ENCODE data around the gene TMEM150C.
"Not testable (repeated sequence)": the region's sequence is repeated elsewhere in the genome, so short reads cannot be mapped to it uniquely, and the experiment has no call there.

The TMEM150C gene

DNA sequence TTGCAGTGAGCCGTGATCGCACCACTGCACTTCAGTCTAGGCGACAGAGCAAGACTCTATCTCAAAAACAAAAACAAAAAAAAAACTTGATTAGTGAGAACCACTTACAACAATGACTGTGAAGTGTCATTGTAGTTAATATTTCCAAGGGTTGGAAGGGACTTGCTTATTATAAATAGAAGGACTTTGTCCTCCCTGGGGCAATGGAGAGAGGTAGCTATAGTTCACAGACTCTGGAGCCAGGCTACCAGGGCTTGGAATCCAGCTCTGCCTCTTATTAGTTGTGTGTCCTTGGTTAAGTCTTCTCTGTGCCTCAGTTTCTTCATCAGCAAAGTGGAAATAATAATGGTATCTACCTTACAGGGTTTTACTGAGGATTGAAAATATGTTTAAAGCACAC, 51.6 kb downstream of the TMEM150C start:
- DNase-seq: no peak

GRCh38 chr4:82508806-82509428, 52.9 kb downstream of the TMEM150C start:
- DNase-seq: no peak

DNA sequence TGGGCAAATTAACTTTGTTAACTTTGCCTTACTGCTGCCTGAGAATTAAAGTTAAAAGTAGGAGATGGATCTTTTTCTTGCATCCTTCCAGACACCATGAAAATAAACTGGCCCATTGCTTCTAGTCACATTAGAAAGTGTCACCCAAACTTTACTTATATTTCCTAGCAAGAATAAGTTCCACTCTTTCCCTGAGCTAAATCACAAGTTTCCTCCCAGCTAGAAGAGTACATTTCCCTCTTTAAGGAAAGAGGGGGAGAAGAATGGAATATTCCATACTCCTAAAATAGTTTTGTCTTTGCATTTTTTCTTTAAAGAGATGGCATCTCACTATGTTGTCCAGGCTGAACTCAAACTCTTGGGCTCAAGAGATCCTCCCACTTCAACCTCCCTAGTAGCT, 53.8 kb downstream of the TMEM150C start:
- DNase-seq: no peak

DNA sequence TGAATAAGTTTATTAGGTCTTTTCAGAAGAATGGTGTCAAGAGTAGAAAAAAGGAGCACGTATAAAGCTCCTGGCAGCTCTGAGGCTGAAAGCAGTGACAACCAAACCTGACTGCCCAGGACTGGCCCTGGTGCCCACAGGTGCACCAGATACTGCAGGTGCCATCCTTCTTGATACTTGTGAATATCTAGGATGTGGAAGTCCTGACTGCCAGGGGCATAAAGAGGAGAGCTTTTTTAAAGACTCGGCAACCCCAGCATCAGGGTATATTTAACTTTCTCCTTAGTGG, 60.7 kb downstream of the TMEM150C start:
- DNase-seq: no peak

DNA sequence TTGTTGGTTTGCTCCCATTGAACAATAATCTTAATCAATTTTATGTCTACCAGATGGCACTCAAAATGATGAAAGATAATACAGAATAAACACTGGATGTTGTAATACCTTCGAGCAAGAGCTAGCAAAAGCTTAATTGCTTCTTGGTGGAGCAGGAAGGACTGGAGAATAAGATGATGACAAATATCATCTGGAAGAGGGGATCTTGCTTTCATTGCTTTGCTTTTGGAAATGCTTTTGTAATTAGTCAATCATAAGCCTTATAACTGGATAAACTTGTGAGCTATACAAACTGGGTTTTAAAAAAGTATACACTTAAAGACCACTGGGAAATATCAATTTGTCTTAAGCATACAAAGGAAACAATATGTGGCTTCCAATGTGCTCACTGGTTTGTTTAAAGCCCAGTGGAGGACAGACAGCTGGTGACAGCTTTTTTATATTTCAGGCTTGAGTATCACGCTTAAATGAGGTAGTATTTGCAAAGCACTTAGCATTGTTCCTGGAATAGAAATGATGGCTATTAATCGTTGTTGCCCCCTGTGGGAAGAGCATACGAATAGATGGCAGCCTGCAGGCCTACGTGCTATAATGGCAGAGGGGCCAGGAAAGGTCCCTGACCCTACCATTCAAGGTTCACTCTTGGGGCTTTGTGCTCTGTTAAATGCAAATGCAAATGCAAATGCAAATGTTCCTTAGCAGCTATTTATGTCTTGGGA, 61.2 kb downstream of the TMEM150C start:
- DNase-seq: peak; percentile 34

GRCh38 chr4:82499738-82500434, 61.9 kb downstream of the TMEM150C start:
- peak; percentile 44 for DNase-seq

DNA sequence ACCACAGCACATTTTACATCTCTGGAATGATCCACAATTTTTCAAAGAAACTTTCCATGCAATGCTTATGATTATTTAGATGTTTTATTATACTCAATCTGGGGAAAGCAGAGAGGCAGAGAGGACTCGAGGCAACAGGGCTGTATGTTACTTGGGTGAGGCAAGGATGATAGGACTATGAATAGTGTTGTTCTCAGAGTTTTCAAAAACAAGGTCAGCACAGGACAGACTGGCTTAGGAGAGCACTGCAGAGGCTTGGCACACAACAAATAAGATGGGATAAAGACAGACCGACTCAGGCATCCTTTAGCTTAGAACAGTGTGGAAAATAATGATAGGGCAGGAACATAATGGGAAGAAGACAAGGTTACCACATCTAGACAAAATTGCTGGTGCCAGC, 65.4 kb downstream of the TMEM150C start:
- DNase-seq: no peak

GRCh38 chr4:82495666-82496065, 66.1 kb downstream of the TMEM150C start:
- DNase-seq: no peak

- peak; percentile 78 for DNase-seq
Measured at GRCh38 chr4:82493721-82494425, 67.9 kb downstream of the TMEM150C start.

GRCh38 chr4:82491251-82491960, 70.4 kb downstream of the TMEM150C start:
- no peak for DNase-seq

DNA sequence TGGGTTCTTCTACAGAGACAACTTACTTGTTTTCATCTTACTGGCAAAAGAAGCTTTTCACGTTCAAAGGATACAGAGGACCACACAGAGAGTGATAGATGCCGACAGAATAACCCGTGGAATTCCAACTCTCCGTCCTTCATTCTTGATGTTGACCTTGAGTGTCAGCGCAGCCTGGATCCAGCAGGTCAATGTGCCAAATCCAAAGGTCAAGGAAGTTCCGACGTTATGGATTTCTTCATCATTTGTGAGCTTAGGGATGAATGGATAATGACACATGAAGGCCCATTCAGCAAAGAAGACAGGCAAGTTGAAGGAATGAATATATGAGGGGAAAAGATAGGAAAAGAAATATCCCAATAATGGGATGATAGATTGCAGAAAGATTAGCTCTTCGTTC, 71.8 kb downstream of the TMEM150C start:
- no peak for DNase-seq

DNA sequence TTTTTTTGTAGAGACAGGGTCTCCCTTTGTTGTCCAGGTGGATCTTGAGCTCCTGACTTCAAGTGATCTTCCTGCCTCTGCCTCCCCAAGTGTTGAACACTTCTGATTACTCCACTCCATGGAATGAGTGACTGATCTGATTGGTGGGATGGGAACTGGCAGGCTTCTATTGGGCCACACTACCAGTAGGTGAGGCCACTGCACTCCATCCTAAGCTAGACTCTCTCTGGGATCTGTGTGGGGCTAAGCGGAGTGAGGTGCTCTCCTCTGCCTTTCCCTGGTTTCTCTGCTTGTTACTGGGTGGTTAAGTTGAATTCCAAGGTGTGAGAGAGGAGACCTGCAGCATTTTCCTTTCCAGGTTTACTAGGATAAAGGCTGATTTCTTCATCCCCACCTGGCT, 72.7 kb downstream of the TMEM150C start:
- DNase-seq: no peak

- DNase-seq: no peak
Measured at GRCh38 chr4:82484996-82485783, 76.6 kb downstream of the TMEM150C start.

DNA sequence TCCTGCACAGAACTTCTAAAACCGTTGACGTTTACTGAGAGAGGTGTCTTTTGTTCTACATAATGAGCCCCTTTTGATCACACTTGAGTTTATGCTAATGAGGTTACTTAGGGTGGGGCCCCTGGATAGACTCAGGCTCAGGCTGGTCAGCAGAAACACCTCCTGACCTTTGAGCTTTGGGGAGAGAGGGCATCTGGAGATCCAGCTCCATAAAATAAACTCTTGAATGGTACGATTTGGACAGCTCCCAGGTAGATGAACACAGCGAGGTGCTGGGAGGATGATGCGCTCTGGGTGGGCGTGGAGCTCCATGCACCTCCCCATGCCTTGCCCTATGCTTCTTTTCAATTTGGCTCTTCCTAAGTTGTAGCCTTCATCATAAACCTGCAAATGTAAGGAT, 79.4 kb downstream of the TMEM150C start:
- DNase-seq: no peak

DNA sequence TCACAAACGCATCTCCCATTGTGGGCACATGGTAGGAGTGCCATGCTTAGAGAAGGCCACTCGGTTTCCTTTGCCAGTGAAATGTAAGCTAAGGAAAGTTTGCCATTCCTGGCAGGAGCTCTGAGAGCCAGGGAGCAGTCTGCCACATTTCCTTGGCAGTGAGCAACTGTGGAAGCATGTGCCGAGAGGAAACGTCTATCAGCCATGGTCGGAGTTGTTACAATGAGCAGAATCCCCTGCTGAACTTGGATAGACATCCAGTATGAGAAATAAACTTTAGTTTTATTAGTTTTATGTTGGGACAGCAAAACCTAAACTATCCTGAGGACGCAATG, 80.3 kb downstream of the TMEM150C start:
- DNase-seq: no peak

GRCh38 chr4:82480771-82481505, 80.8 kb downstream of the TMEM150C start:
- no peak for DNase-seq

DNA sequence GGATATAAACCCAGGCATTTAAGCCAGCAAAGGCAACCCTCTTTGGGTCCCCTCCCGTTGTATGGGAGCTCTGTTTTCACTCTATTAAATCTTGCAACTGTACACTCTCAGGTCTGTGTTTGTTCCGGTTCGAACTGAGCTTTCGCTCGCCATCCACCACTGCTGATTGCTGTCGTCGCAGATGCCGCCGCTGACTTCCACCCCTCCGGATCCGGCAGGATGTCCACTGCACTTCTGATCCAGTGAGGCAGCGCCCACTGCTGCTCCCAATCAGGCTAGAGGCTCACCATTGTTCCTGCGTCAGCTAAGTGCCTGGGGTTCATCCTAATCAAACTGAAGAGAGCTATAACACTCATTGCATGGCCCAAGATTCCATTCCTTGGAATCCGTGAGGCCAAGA, 82.2 kb downstream of the TMEM150C start:
- DNase-seq: no peak

DNA sequence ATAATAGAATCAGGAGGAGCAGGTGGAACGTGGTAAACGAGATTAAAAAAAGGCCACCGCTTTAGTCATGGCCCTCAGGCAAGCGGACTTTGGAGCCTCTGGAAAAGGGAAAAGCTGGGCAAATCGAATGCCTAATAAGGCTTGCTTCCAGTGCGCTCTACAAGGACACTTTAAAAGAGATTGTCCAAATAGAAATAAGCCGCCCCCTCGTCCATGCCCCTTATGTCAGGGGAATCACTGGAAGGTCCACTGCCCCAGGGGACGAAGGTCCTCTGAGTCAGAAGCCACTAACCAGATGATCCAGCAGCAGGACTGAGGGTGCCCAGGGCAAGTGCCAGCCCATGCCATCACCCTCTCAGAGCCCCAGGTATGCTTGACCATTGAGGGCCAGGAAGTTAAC, 84.3 kb downstream of the TMEM150C start:
- not testable (repeated sequence) for DNase-seq

DNA sequence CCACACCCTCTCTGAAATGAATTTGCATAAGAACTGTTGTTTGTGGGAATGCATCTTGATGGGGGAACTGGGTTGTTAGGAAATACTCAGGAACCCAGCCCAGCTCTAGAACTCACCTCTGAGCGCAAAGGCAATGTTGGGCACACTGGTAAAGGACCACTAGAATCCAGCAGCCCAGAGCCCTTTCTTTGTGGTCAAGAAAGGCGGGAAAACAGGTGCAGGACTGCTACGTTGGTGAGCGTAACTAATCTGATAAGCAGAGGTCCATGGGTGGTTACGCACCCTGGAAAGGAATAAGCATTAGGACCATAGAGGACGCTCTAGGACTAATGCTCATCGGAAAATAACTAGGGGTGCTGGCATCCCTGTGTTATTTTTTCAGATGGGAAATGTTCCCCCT, 85.9 kb downstream of the TMEM150C start:
- DNase-seq: not testable (repeated sequence)

- DNase-seq: no peak
Measured at GRCh38 chr4:82473621-82474164, 88.1 kb downstream of the TMEM150C start.

DNA sequence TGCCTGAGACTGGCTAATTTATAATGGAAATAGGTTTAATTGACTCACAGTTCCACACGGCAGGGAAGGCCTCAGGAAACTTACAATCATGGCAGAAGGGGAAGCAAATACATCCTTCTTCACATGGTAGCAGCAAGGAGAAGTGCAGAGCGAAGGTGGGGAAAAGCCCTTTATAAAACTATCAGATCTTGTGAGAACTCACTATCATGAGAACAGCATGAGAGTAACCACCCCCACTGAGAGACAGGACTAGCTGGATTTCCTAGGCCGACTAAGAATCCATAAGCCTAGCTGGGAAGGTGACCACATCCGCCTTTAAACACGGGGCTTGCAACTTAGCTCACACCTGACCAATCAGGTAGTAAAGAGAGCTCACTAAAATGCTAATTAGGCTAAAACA, 88.7 kb downstream of the TMEM150C start:
- DNase-seq: not testable (repeated sequence)

All from fibroblast of skin of back (primary cell).